ENCODE data around the gene KLF11. TPM values are rescaled to one million over a fixed set of nuclear protein-coding genes. Genes with fewer than 3 reads are reported as not detected.

Gene KLF11
- polyA plus RNA-seq, 4 donors, result 1.8 to 11.3 (median 6.2) TPM

DNA sequence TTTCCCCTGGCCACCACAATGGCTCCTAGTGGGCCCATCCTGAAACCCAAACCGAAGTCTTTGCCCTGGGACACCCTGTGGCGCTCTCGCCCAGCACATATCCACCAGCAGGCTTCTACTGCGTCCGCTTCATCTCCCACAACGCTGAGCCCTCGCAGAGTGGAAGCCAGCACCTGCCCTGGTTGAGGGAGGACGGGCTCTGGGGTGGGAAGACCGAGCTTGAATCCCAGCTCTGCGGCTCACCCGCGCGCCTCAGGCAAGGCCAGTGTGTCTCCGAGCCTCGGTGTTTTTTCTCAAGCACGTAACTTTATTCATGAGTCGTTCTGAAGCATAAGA, 15.6 kb downstream of the KLF11 start:
- no peak overlapping the region for H3K27ac ChIP-seq (ENCODE audit: low read depth in 1 of 3, low read length in 2 of 3)
- WGBS, 3 donors, result 93 to 95% (median 95%) methylated on average over 17 of the region's 17 CpGs
- no peak for FAIRE-seq

DNA sequence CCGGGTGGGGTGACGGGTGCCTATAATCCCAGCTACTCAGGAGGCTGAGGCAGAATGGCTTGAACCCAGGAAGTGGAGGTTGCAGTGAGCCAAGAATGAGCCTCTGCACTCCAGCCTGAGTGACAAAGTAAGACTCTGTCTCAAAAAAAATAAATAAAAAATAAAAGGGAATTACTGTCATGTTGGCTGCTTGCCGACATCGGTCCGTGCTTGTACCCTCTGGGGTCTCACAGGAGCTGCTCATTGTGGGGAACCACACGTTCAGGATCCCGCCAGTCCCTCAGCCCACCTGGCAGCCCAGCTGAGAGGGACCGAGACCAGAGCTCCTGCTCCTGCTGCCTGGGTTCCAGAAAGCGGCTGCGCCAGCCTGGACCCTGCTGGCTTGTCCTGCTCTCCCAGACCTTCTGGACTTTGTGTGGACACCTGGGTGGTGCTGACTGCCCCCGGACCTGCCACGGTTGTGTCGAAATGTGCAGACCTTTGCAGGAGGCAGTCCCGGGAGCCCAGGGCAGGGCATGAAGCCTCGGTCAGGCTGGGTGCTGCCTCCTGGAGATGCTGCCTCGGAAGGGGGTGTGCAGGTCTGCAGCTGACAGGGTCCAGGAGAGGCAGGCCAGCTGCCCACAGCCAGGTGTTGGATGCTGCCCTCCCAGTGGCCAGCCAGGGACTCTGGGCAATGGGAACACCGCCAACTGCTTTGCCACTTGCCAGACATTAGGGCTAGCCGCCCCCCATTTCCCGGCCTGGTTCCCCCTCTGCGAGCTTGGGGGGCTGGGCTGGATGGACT, 16.4 kb downstream of the KLF11 start:
- 85 to 91% (median 87%) methylated on average over 19 to 20 of the region's 20 CpGs for WGBS, 3 donors
- H3K36me3 ChIP-seq (ENCODE audit: control insufficient read depth in 3 of 3, insufficient read depth in 2 of 3, low read depth in 1 of 3, low read length in 3 of 3), result peaks cover 0 to 55% (median 0%) of the 10 kb centered on the region in 3 donors
- no peak overlapping the region for H3K27ac ChIP-seq (ENCODE audit: low read depth in 1 of 3, low read length in 2 of 3)
- DNase-seq, result no peak
- H3K27me3 ChIP-seq (ENCODE audit: control insufficient read depth in 3 of 3, insufficient read depth in 3 of 3, low read length in 3 of 3), result no peaks in the 10 kb centered on the region
- peaks cover 0 to 13% (median 0%) of the 10 kb centered on the region in 3 donors for H3K4me1 ChIP-seq (ENCODE audit: control insufficient read depth in 3 of 3, insufficient read depth in 2 of 3, low read depth in 1 of 3, low read length in 2 of 3)
- no peaks in the 10 kb centered on the region for H3K9me3 ChIP-seq (ENCODE audit: control insufficient read depth in 2 of 2, insufficient read depth in 1 of 2, low read depth in 1 of 2, low read length in 1 of 2)
- no peak for FAIRE-seq
- no peak overlapping the region for H3K4me3 ChIP-seq (ENCODE audit: low read depth in 1 of 3, low read length in 3 of 3)

More for the DNA sequence above, 15.6 kb downstream of the KLF11 start:
- H3K4me3 ChIP-seq (ENCODE audit: low read depth in 1 of 3, low read length in 3 of 3), result no peak overlapping the region
- H3K36me3 ChIP-seq (ENCODE audit: control insufficient read depth in 3 of 3, insufficient read depth in 2 of 3, low read depth in 1 of 3, low read length in 3 of 3), result peaks cover 0 to 54% (median 1%) of the 10 kb centered on the region in 3 donors
- H3K27me3 ChIP-seq (ENCODE audit: control insufficient read depth in 3 of 3, insufficient read depth in 3 of 3, low read length in 3 of 3), result no peaks in the 10 kb centered on the region
- DNase-seq, result no peak
- H3K4me1 ChIP-seq (ENCODE audit: control insufficient read depth in 3 of 3, insufficient read depth in 2 of 3, low read depth in 1 of 3, low read length in 2 of 3), result peaks cover 0 to 13% (median 0%) of the 10 kb centered on the region in 3 donors
- H3K9me3 ChIP-seq (ENCODE audit: control insufficient read depth in 2 of 2, insufficient read depth in 1 of 2, low read depth in 1 of 2, low read length in 1 of 2), result no peaks in the 10 kb centered on the region

DNA sequence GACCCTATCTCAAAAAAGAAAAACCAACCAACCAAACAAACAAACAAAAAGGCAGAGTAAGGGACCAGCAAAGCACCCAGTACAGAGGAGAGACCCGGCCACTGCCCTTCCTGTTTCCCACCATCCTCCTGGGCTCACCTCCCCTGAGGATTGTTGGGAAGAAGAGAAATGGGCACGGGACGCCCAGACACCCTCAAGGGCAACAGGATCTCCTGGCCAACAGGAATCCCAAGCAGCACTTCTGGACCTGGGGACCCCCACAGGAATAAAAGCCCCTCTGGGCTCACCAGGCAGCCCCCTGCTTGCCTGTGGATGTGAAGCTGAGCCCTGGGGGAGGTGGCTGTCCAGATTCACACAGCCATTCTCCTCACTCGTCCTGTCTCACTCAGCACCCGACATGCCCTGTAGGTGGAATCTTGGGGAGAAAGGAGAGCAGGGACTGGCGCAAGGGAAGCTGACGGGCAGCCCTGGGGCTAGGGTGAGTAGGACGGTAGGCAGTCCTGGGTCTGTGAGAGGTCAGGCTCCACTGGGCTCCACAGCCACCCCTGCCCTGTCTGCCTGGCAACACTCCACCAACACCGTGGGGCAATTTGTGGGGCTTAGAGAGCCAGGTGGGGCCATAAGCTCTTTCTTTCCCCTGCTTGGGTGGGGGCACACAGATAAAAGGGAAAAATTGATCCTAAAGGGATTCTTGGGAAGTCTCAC, 18.0 kb downstream of the KLF11 start:
- FAIRE-seq (no peak), DNase-seq (no peak)
- H3K36me3 ChIP-seq (ENCODE audit: control insufficient read depth in 3 of 3, insufficient read depth in 2 of 3, low read depth in 1 of 3, low read length in 3 of 3), result peaks cover 0 to 61% (median 0%) of the 10 kb centered on the region in 3 donors
- WGBS, 3 donors, result 68 to 92% (median 77%) methylated on average over 9 of the region's 9 CpGs
- H3K9me3 ChIP-seq (ENCODE audit: control insufficient read depth in 2 of 2, insufficient read depth in 1 of 2, low read depth in 1 of 2, low read length in 1 of 2), result no peaks in the 10 kb centered on the region
- peaks cover 0 to 12% (median 0%) of the 10 kb centered on the region in 3 donors for H3K4me1 ChIP-seq (ENCODE audit: control insufficient read depth in 3 of 3, insufficient read depth in 2 of 3, low read depth in 1 of 3, low read length in 2 of 3)
- no peak overlapping the region for H3K27ac ChIP-seq (ENCODE audit: low read depth in 1 of 3, low read length in 2 of 3)
- no peak overlapping the region for H3K4me3 ChIP-seq (ENCODE audit: low read depth in 1 of 3, low read length in 3 of 3)
- no peaks in the 10 kb centered on the region for H3K27me3 ChIP-seq (ENCODE audit: control insufficient read depth in 3 of 3, insufficient read depth in 3 of 3, low read length in 3 of 3)

DNA sequence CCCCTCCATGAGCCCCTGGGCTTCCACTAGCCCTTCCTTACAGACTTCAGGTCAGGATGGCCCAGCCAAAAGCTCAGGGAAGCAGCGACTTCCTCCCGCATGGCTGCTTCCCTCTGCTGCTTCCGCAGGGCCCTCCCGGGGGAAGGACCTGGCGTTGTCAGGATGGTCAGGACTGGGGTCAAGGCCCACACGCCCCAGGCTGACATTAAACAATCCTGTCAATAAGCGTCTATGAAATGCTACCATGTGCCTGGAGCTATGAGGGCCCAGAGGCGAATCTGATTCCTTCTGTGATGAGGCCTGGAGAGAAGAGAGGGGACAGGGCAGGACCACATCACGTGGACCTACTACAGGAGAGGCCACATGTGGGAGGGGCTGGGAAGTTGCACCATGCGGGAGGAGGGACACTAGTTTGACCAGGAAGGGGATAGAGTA, 19.6 kb downstream of the KLF11 start:
- peaks cover 0 to 4% of the 10 kb centered on the region in 2 donors for H3K9me3 ChIP-seq (ENCODE audit: control insufficient read depth in 2 of 2, insufficient read depth in 1 of 2, low read depth in 1 of 2, low read length in 1 of 2)
- no peak overlapping the region for H3K4me3 ChIP-seq (ENCODE audit: low read depth in 1 of 3, low read length in 3 of 3)
- peaks cover 0 to under 1% (median 0%) of the 10 kb centered on the region in 3 donors for H3K4me1 ChIP-seq (ENCODE audit: control insufficient read depth in 3 of 3, insufficient read depth in 2 of 3, low read depth in 1 of 3, low read length in 2 of 3)
- no peak for FAIRE-seq
- no peak for DNase-seq
- no peaks in the 10 kb centered on the region for H3K27me3 ChIP-seq (ENCODE audit: control insufficient read depth in 3 of 3, insufficient read depth in 3 of 3, low read length in 3 of 3)
- 83 to 86% (median 85%) methylated on average over 10 of the region's 10 CpGs for WGBS, 3 donors
- no peak overlapping the region for H3K27ac ChIP-seq (ENCODE audit: low read depth in 1 of 3, low read length in 2 of 3)
- peaks cover 0 to 59% (median 0%) of the 10 kb centered on the region in 3 donors for H3K36me3 ChIP-seq (ENCODE audit: control insufficient read depth in 3 of 3, insufficient read depth in 2 of 3, low read depth in 1 of 3, low read length in 3 of 3)

DNA sequence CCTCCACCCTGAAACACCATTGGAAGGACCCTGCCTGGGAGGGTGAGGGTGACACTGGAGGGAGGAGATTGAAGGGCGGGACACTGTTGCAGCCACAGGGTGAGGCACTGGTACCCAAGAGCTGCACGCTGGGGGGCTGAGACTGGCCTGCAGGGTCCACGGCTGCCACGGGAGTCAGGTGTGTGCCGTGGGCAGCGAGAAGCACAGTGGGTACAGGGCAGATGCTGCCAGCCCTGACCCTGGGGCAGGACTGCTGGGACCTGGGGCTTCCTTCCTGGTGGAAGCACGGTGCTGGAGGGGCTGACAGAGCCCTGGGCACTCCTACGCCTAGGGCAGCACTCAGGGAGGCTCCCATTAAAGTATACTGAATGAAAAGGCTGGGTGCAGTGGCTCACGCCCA, 20.2 kb downstream of the KLF11 start:
- no peak for DNase-seq
- no peaks in the 10 kb centered on the region for H3K27me3 ChIP-seq (ENCODE audit: control insufficient read depth in 3 of 3, insufficient read depth in 3 of 3, low read length in 3 of 3)
- no peak overlapping the region for H3K27ac ChIP-seq (ENCODE audit: low read depth in 1 of 3, low read length in 2 of 3)
- 89 to 92% (median 91%) methylated on average over 9 of the region's 9 CpGs for WGBS, 3 donors
- H3K4me1 ChIP-seq (ENCODE audit: control insufficient read depth in 3 of 3, insufficient read depth in 2 of 3, low read depth in 1 of 3, low read length in 2 of 3), result no peaks in the 10 kb centered on the region
- peaks cover 0 to 52% (median 0%) of the 10 kb centered on the region in 3 donors for H3K36me3 ChIP-seq (ENCODE audit: control insufficient read depth in 3 of 3, insufficient read depth in 2 of 3, low read depth in 1 of 3, low read length in 3 of 3)
- peaks cover 0 to 4% of the 10 kb centered on the region in 2 donors for H3K9me3 ChIP-seq (ENCODE audit: control insufficient read depth in 2 of 2, insufficient read depth in 1 of 2, low read depth in 1 of 2, low read length in 1 of 2)
- no peak for FAIRE-seq
- H3K4me3 ChIP-seq (ENCODE audit: low read depth in 1 of 3, low read length in 3 of 3), result no peak overlapping the region

DNA sequence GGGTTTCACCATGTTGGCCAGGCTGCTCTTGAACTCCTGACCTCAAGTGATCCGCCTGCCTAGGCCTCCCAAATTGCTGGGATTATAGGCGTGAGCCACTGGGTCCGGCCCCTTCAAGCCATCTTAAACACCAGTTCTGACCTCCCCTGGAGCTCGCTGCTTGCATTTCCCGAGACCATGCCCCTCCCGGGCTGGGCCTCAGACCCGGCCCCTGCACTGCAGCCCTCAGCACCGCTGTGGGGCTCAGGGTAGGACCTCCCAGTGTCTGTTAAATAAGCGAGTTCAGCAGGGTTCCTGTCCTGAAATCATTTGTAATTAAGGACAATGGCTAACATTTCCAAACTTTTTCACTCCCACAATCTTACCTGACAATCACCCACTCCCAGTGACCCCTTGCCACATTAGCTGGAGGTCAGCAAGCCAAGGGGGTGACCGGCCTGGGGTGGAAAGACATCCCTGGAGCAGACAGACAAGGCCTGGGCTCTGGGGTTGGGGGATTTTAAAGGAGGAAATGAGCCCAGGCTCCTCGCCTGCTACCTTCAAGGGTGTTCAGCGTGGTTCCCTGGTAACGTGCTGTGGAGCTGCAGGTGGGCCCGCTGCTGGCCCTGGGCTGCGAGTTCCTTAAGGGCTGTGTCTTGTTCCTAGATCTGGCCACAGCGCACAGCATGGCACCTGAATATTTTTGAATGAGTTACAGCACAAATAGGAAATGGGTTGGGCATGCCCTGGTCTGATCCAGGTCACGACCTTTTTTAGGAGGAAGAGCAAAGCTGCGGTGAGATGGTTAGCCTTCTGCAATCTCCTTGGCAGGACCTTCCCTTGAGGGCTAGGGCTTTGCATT, 21.8 kb downstream of the KLF11 start:
- 86 to 91% (median 88%) methylated on average over 18 of the region's 18 CpGs for WGBS, 3 donors
- Histone ChIP-seq H3K27ac (ENCODE audit: low read depth in 1 of 3, low read length in 2 of 3) (no peak overlapping the region), H3K9me3 (ENCODE audit: control insufficient read depth in 2 of 2, insufficient read depth in 1 of 2, low read depth in 1 of 2, low read length in 1 of 2) (peaks cover 0 to 4% of the 10 kb centered on the region in 2 donors), H3K4me1 (ENCODE audit: control insufficient read depth in 3 of 3, insufficient read depth in 2 of 3, low read depth in 1 of 3, low read length in 2 of 3) (no peaks in the 10 kb centered on the region), H3K27me3 (ENCODE audit: control insufficient read depth in 3 of 3, insufficient read depth in 3 of 3, low read length in 3 of 3) (no peaks in the 10 kb centered on the region), H3K36me3 (ENCODE audit: control insufficient read depth in 3 of 3, insufficient read depth in 2 of 3, low read depth in 1 of 3, low read length in 3 of 3) (peaks cover 0 to 49% (median 0%) of the 10 kb centered on the region in 3 donors), H3K4me3 (ENCODE audit: low read depth in 1 of 3, low read length in 3 of 3) (no peak overlapping the region)
- DNase-seq (no peak), FAIRE-seq (no peak)

DNA sequence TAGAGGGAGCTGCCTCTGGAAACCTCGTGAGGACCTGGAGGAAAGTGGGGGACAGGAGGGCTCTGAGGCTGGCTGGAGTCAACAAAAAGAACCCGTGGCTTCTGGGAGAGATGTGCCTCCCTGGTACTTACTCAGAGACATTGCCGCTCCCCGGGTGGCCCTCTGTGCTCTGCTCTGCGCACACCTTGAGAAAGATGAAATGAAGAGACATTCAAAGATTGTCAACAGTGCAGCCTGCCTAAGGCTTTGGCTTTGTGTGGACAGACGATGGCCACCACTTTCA, 22.4 kb downstream of the KLF11 start:
- no peak overlapping the region for H3K4me3 ChIP-seq (ENCODE audit: low read depth in 1 of 3, low read length in 3 of 3)
- H3K36me3 ChIP-seq (ENCODE audit: control insufficient read depth in 3 of 3, insufficient read depth in 2 of 3, low read depth in 1 of 3, low read length in 3 of 3), result peaks cover 0 to 49% (median 0%) of the 10 kb centered on the region in 3 donors
- no peak for FAIRE-seq
- WGBS, 3 donors, result 88 to 91% (median 89%) methylated on average over 6 of the region's 6 CpGs
- no peak overlapping the region for H3K27ac ChIP-seq (ENCODE audit: low read depth in 1 of 3, low read length in 2 of 3)
- peaks cover 0 to 4% of the 10 kb centered on the region in 2 donors for H3K9me3 ChIP-seq (ENCODE audit: control insufficient read depth in 2 of 2, insufficient read depth in 1 of 2, low read depth in 1 of 2, low read length in 1 of 2)
- DNase-seq, result no peak
- H3K4me1 ChIP-seq (ENCODE audit: control insufficient read depth in 3 of 3, insufficient read depth in 2 of 3, low read depth in 1 of 3, low read length in 2 of 3), result no peaks in the 10 kb centered on the region
- no peaks in the 10 kb centered on the region for H3K27me3 ChIP-seq (ENCODE audit: control insufficient read depth in 3 of 3, insufficient read depth in 3 of 3, low read length in 3 of 3)

DNA sequence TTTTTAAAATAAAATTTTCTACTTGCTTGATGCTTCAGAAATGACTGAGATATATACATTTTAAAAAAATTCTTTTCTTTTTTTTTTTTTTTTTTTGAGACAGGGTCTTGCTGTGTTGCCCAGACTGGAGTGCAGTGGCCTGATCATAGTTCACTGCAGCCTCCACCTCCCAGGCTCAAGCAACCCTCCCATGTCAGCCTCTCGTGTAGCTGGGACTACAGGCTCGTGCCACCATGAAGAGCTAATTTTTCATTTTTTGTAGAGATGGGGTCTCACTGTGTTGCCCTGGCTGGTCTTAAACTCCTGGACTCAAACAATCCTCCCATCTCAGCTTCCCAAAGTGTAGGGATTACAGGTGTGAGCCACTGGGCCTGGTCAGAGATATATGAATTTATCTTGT, 24.0 kb downstream of the KLF11 start:
- Histone ChIP-seq H3K9me3 (ENCODE audit: control insufficient read depth in 2 of 2, insufficient read depth in 1 of 2, low read depth in 1 of 2, low read length in 1 of 2) (peaks cover 0 to 4% of the 10 kb centered on the region in 2 donors), H3K4me1 (ENCODE audit: control insufficient read depth in 3 of 3, insufficient read depth in 2 of 3, low read depth in 1 of 3, low read length in 2 of 3) (no peaks in the 10 kb centered on the region), H3K27ac (ENCODE audit: low read depth in 1 of 3, low read length in 2 of 3) (no peak overlapping the region), H3K27me3 (ENCODE audit: control insufficient read depth in 3 of 3, insufficient read depth in 3 of 3, low read length in 3 of 3) (no peaks in the 10 kb centered on the region), H3K4me3 (ENCODE audit: low read depth in 1 of 3, low read length in 3 of 3) (no peak overlapping the region), H3K36me3 (ENCODE audit: control insufficient read depth in 3 of 3, insufficient read depth in 2 of 3, low read depth in 1 of 3, low read length in 3 of 3) (peaks cover 0 to 51% (median 0%) of the 10 kb centered on the region in 3 donors)
- DNase-seq, result no peak
- WGBS, 3 donors, result 90 to 93% (median 93%) methylated on average over 2 of the region's 2 CpGs
- no peak for FAIRE-seq

All from small intestine (tissue), 7 donors.